Liver (tissue), 9 donors: ENCODE measurements around the gene SEC14L3. TPM values are rescaled to one million over a fixed set of nuclear protein-coding genes. Genes with fewer than 3 reads are reported as not detected.
A peak's percentile ranks its signal among the peaks of the same experiment; 100 is the strongest.

Experiments used
- DNase-seq: peaks from one replicate; pipeline ENCODE4 v3.0.0-alpha.2; 2017; ENCODE audit warnings: low spot score
- H3K27ac ChIP-seq, 2 donors: one replicate each; pipeline ENCODE4 v1.7.0; 2013; ENCODE audit warnings: inconsistent platforms in 2 of 2, low read length in 2 of 2, control low read depth in 1 of 2, low read depth in 1 of 2, mild to moderate bottlenecking in 1 of 2
- H3K27me3 ChIP-seq, 4 donors: one replicate each; pipeline versions ENCODE4 v1.6.1 to v1.7.0; 2013; ENCODE audit warnings: low read length in 3 of 4, inconsistent platforms in 1 of 4, mild to moderate bottlenecking in 1 of 4, moderate library complexity in 1 of 4; ENCODE audit not compliant: control insufficient read depth in 4 of 4, insufficient read depth in 4 of 4
- H3K36me3 ChIP-seq, 4 donors: one replicate each; pipeline versions ENCODE4 v1.6.1 to v1.7.0; 2013; ENCODE audit warnings: low read length in 3 of 4, mild to moderate bottlenecking in 3 of 4, low read depth in 1 of 4, moderate library complexity in 1 of 4; ENCODE audit not compliant: control insufficient read depth in 4 of 4, insufficient read depth in 3 of 4
- H3K4me1 ChIP-seq, 4 donors: one replicate each; pipeline versions ENCODE4 v1.6.1 to v1.7.0; 2013; ENCODE audit warnings: low read length in 3 of 4, mild to moderate bottlenecking in 3 of 4, moderate library complexity in 1 of 4; ENCODE audit not compliant: control insufficient read depth in 4 of 4, insufficient read depth in 4 of 4
- H3K4me3 ChIP-seq, 3 donors: one replicate each; pipeline versions ENCODE4 v1.6.1 to v1.7.0; 2013; ENCODE audit warnings: low read length in 3 of 3, control low read depth in 1 of 3, low read depth in 1 of 3, mild to moderate bottlenecking in 1 of 3
- H3K9ac ChIP-seq, 2 donors: one replicate each; pipeline ENCODE4 v1.7.0; 2013; ENCODE audit warnings: low read length in 2 of 2, mild to moderate bottlenecking in 2 of 2, moderate library complexity in 2 of 2, control low read depth in 1 of 2, low read depth in 1 of 2
- H3K9me3 ChIP-seq, 4 donors: one replicate each; pipeline versions ENCODE4 v1.6.1 to v1.7.0; 2013; ENCODE audit warnings: low read length in 3 of 4; ENCODE audit not compliant: control insufficient read depth in 4 of 4
- CTCF ChIP-seq: fragments of 150-350 bp; IDR thresholded peaks from 2 replicates; pipeline ENCODE4 v1.5.1; 2017; ENCODE audit warnings: improper control_type of control experiment, low read depth, low read length; ENCODE audit not compliant: missing input control
- EGR1 ChIP-seq, 2 donors: IDR thresholded peaks; 2 replicates each; pipeline ENCODE4 v1.6.1; 2016 to 2018; ENCODE audit warnings: antibody characterized with exemption in 2 of 2, low read depth in 2 of 2
- FOXA1 ChIP-seq: IDR thresholded peaks from 2 replicates; pipeline ENCODE4 v1.6.1; 2016; ENCODE audit warnings: antibody characterized with exemption
- FOXA2 ChIP-seq: IDR thresholded peaks from 2 replicates; pipeline ENCODE4 v1.6.1; 2016; ENCODE audit warnings: antibody characterized with exemption
- GABPA ChIP-seq, 2 donors: IDR thresholded peaks in 1 of 2; conservative IDR thresholded peaks in 1 of 2; 2 replicates each; pipeline ENCODE4 v1.6.1; 2016; ENCODE audit warnings: antibody characterized with exemption in 2 of 2, mild to moderate bottlenecking in 1 of 2, moderate library complexity in 1 of 2
- HNF4A ChIP-seq, 2 donors: conservative IDR thresholded peaks; 2 replicates each; pipeline ENCODE4 v1.6.1; 2016; ENCODE audit warnings: antibody characterized with exemption in 2 of 2, mild to moderate bottlenecking in 2 of 2
- HNF4G ChIP-seq: IDR thresholded peaks from 2 replicates; pipeline ENCODE4 v1.6.1; 2016; ENCODE audit warnings: antibody characterized with exemption
- MAX ChIP-seq: IDR thresholded peaks from 2 replicates; pipeline ENCODE4 v1.6.1; 2016; ENCODE audit warnings: antibody characterized with exemption
- NR2F2 ChIP-seq: IDR thresholded peaks from 2 replicates; pipeline ENCODE4 v1.6.1; 2016; ENCODE audit warnings: antibody characterized with exemption
- RAD21 ChIP-seq, 2 donors: IDR thresholded peaks; 2 replicates each; pipeline ENCODE4 v1.6.1; 2016; ENCODE audit warnings: antibody characterized with exemption in 2 of 2, mild to moderate bottlenecking in 2 of 2
- REST ChIP-seq: IDR thresholded peaks from 2 replicates; pipeline ENCODE4 v1.6.1; 2016; ENCODE audit warnings: antibody characterized with exemption, mild to moderate bottlenecking
- ZBTB33 ChIP-seq: IDR thresholded peaks from 2 replicates; pipeline ENCODE4 v1.6.1; 2016; ENCODE audit warnings: antibody characterized with exemption
- WGBS: extraction: QIAGEN DNeasy Blood & Tissue Kit; methylation state at CpG from one replicate; pipeline ENCODE4 v1.1.7; 2013; 5-methylcytosine and 5-hydroxymethylcytosine counted together
- polyA plus RNA-seq, 2 donors: library from polyadenylated mRNA; stranded (reverse) in 1 of 2; unstranded in 1 of 2; fragments of 200-250 nt in 1 of 2; fragments of >200 nt in 1 of 2; fragmentation: Nextera tagmentation in 1 of 2; extraction: Ambion mirVana in 1 of 2; gene quantifications; one replicate each; pipeline versions ENCODE4 v1.2.1 to v1.2.3, GENCODE V29; 2013 to 2015
- total RNA-seq, 2 donors: library from RNA; depleted of rRNA; stranded (reverse); fragments of >200 nt; gene quantifications; one replicate each; pipeline ENCODE4 v1.2.3, GENCODE V29; 2014
- donor health status: healthy.
- donor health status: healthy.
- donor health status: healthy.
- donor health status: healthy.
- donor health status: healthy.

Gene SEC14L3
- total and polyA plus RNA-seq, 4 donors, result 0.32 to 0.33 TPM; not detected in 2

GRCh38 chr22:30425616-30426387, 46.0 kb downstream of the SEC14L3 start, which contains the start of gene MTFP1:
MTFP1 (plus strand) TSS chr22:30425768; CDS start chr22:30425880, 112 bp downstream.
- peak within 1 kb of the TSS; percentile 97 to 99 for H3K27ac ChIP-seq
- DNase-seq, result peak; percentile 68
- peak within 1 kb of the TSS; percentile 55 to 64 (median 60) for H3K4me3 ChIP-seq
- peaks cover 4 to 53% (median 40%) of the 10 kb centered on the region in 4 donors for H3K4me1 ChIP-seq
- H3K27me3 ChIP-seq, result no peaks in the 10 kb centered on the region
- 1% methylated on average over 61 of the region's 61 CpGs for WGBS
- peaks cover 0 to 5% (median 0%) of the 10 kb centered on the region in 4 donors for H3K36me3 ChIP-seq
- peak; percentile 4 for TF ChIP-seq REST
- no peak for TF ChIP-seq NR2F2
- TF ChIP-seq FOXA2, result no peak
- TF ChIP-seq HNF4G, result no peak
- TF ChIP-seq HNF4A (conservative IDR thresholded peaks at IDR 0.05), result peak in 1 of 2 donors; percentile 6
- TF ChIP-seq RAD21 (IDR thresholded peaks at IDR 0.05), result peak in 1 of 2 donors; percentile 35
- H3K9me3 ChIP-seq, result no peaks in the 10 kb centered on the region
- H3K9ac ChIP-seq, result peak within 1 kb of the TSS; percentile 25 to 67

- peaks cover 0 to 5% (median 2%) of the 10 kb centered on the region in 4 donors for H3K36me3 ChIP-seq
- H3K9ac ChIP-seq, result peak overlapping the region; percentile 25 to 67
- peak overlapping the region; percentile 55 to 64 (median 60) for H3K4me3 ChIP-seq
- TF ChIP-seq EGR1 (IDR thresholded peaks at IDR 0.05; ENCODE audit: low read depth in 2 of 2), result no peak
- no peaks in the 10 kb centered on the region for H3K9me3 ChIP-seq
- H3K27me3 ChIP-seq, result no peaks in the 10 kb centered on the region
- peaks cover 5 to 58% (median 45%) of the 10 kb centered on the region in 4 donors for H3K4me1 ChIP-seq
- no peak for DNase-seq
- H3K27ac ChIP-seq, result peak overlapping the region; percentile 85 to 97
- WGBS, result 4% methylated on average over 9 of the region's 9 CpGs
Observed at GRCh38 chr22:30425327-30425615, 46.5 kb downstream of the SEC14L3 start.

- Histone ChIP-seq H3K4me1 (peaks cover 8 to 63% (median 49%) of the 10 kb centered on the region in 4 donors), H3K4me3 (peak overlapping the region in 2 of 3 donors; percentile 0 to 64), H3K9ac (peak overlapping the region; percentile 57 to 67), H3K27me3 (no peaks in the 10 kb centered on the region), H3K9me3 (no peaks in the 10 kb centered on the region), H3K36me3 (peaks cover 0 to 6% (median 2%) of the 10 kb centered on the region in 4 donors), H3K27ac (peak overlapping the region; percentile 97 to 99)
- WGBS, result 24% methylated on average over 20 of the region's 20 CpGs
- DNase-seq, result no peak
- TF ChIP-seq GABPA (IDR thresholded peaks at IDR 0.05 in 1 of 2, conservative IDR thresholded peaks at IDR 0.05 in 1 of 2), result no peak
- no peak for TF ChIP-seq HNF4G
- no peak for TF ChIP-seq ZBTB33
- TF ChIP-seq MAX, result no peak
- no peak for TF ChIP-seq FOXA2
- TF ChIP-seq FOXA1, result no peak
- TF ChIP-seq CTCF, result peak; percentile 14
- TF ChIP-seq EGR1 (IDR thresholded peaks at IDR 0.05; ENCODE audit: low read depth in 2 of 2), result no peak
- no peak for TF ChIP-seq HNF4A (conservative IDR thresholded peaks at IDR 0.05)
Observed at GRCh38 chr22:30424534-30425326, 47.1 kb downstream of the SEC14L3 start.
